ENCODE results near the gene GALR2.

- TF ChIP-seq EZH2 (IDR thresholded peaks at IDR 0.05; ENCODE audit: insufficient read depth, poor library complexity, severe bottlenecking) (no peak), EZH2phosphoT487 (IDR thresholded peaks at IDR 0.05; ENCODE audit: insufficient read depth, low read depth) (no peak)
Observed at GRCh38 chr17:76079956-76080767, 5.6 kb downstream of the GALR2 start.
